Measurements from ENCODE around the gene FBXW2.
A peak's percentile ranks its signal among the peaks of the same experiment; 100 is the strongest.
"Not testable (repeated sequence)": the region's sequence is repeated elsewhere in the genome, so short reads cannot be mapped to it uniquely, and the experiment has no call there.

The FBXW2 gene

GRCh38 chr9:120778758-120779157 is 14.5 kb downstream of the FBXW2 start:
- no peak for DNase-seq (ENCODE audit: low read depth in 3 of 3)

GRCh38 chr9:120777229-120777628 is 16.0 kb downstream of the FBXW2 start:
- no peak for DNase-seq (ENCODE audit: low read depth in 3 of 3)

GRCh38 chr9:120776788-120777187 is 16.4 kb downstream of the FBXW2 start:
- DNase-seq (ENCODE audit: low read depth in 3 of 3), result no peak

- DNase-seq (ENCODE audit: low read depth in 3 of 3), result no peak
Measured at GRCh38 chr9:120775859-120776258, 17.4 kb downstream of the FBXW2 start.

- no peak for DNase-seq (ENCODE audit: low read depth in 3 of 3)
Measured at GRCh38 chr9:120774719-120775118, 18.5 kb downstream of the FBXW2 start.

GRCh38 chr9:120773256-120773655 is 20.0 kb downstream of the FBXW2 start:
- no peak for DNase-seq (ENCODE audit: low read depth in 3 of 3)

- no peak for DNase-seq (ENCODE audit: low read depth in 3 of 3)
Measured at GRCh38 chr9:120770931-120771330, 22.3 kb downstream of the FBXW2 start.

GRCh38 chr9:120768886-120769285 is 24.3 kb downstream of the FBXW2 start:
- no peak for DNase-seq (ENCODE audit: low read depth in 3 of 3)

GRCh38 chr9:120768247-120768646 is 25.0 kb downstream of the FBXW2 start:
- no peak for DNase-seq (ENCODE audit: low read depth in 3 of 3)

- DNase-seq (ENCODE audit: low read depth in 3 of 3), result no peak
Measured at GRCh38 chr9:120767451-120767850, 25.8 kb downstream of the FBXW2 start.

- no peak for DNase-seq (ENCODE audit: low read depth in 3 of 3)
Measured at GRCh38 chr9:120765910-120766425, 27.2 kb downstream of the FBXW2 start.

- no peak for DNase-seq (ENCODE audit: low read depth in 3 of 3)
Measured at GRCh38 chr9:120764476-120764875, 28.7 kb downstream of the FBXW2 start.

GRCh38 chr9:120761006-120761405 is 32.2 kb downstream of the FBXW2 start:
- DNase-seq (ENCODE audit: low read depth in 3 of 3), result no peak

GRCh38 chr9:120759755-120760400 is 33.3 kb downstream of the FBXW2 start:
- DNase-seq (ENCODE audit: low read depth in 3 of 3), result no peak

GRCh38 chr9:120758544-120758943 is 34.7 kb downstream of the FBXW2 start:
- DNase-seq (ENCODE audit: low read depth in 3 of 3), result no peak

- DNase-seq (ENCODE audit: low read depth in 3 of 3), result no peak
Measured at GRCh38 chr9:120757026-120757913, 35.9 kb downstream of the FBXW2 start.

GRCh38 chr9:120756531-120756930 is 36.7 kb downstream of the FBXW2 start:
- no peak for DNase-seq (ENCODE audit: low read depth in 3 of 3)

- peak; percentile 15 to 52 (median 35) for DNase-seq (ENCODE audit: low read depth in 3 of 3)
Measured at GRCh38 chr9:120755810-120756434, 37.3 kb downstream of the FBXW2 start.

- no peak for DNase-seq (ENCODE audit: low read depth in 3 of 3)
Measured at GRCh38 chr9:120755044-120755443, 38.2 kb downstream of the FBXW2 start.

- no peak for DNase-seq (ENCODE audit: low read depth in 3 of 3)
Measured at GRCh38 chr9:120750421-120750820, 42.8 kb downstream of the FBXW2 start.

- DNase-seq (ENCODE audit: low read depth in 3 of 3), result not testable (repeated sequence)
Measured at GRCh38 chr9:120746366-120746765, 46.9 kb downstream of the FBXW2 start.

GRCh38 chr9:120745278-120745677 is 47.9 kb downstream of the FBXW2 start:
- DNase-seq (ENCODE audit: low read depth in 3 of 3), result no peak
